NOMO-1 (cell line): Measurements from ENCODE around the gene IL23R.

ENCODE experiments used
- DNase-seq, 2 experiments: peaks; one replicate each; lab custom pipeline; 2025; ENCODE audit not compliant: unreplicated experiment in 2 of 2; lab: John Stamatoyannopoulos, UW

The IL23R gene

GRCh38 chr1:67294836-67295617, 128.8 kb downstream of the IL23R start:
- no peak for DNase-seq

- no peak for DNase-seq
These were observed 132.5 kb downstream of the IL23R start for GRCh38 chr1:67298762-67299161.

DNA sequence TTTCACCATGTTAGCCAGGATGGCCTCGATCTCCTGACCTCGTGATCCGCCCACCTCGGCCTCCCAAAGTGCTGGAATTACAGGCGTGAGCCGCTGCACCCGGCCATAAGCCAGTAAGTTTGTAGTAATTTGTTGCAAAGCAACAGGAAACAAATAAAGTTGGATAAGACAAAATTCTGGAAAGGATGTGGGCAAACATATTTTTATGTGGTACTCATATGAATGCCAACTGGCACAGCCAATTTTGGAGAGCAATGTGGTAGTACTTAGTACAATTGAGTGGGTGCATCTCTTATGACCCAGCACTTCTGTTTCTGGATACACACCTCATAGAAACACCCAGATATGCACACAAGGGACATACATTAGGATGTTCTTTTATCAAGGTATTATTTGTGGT, 133.0 kb downstream of the IL23R start:
- no peak for DNase-seq

DNA sequence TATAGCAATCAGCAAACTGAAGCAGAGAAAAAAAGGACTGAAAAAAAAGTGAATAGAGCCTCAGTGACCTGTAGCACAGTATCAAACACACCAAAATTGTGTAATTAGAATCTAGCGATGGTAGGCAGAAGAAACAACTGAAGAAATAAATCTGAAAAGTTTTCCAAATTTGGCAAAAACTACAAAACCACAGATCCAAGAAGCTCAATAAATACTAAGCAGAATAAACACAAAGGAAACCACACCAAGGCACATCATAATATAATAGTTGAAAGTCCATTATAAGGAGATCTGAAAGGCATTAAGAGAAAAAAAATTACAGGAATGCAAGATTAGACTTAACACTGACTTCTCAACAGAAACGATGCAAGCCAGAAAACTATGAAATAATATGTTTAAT, 134.3 kb downstream of the IL23R start:
- DNase-seq, result no peak

- no peak for DNase-seq
These were observed 137.8 kb downstream of the IL23R start for GRCh38 chr1:67304023-67304422.

GRCh38 chr1:67306547-67306946, 140.3 kb downstream of the IL23R start:
- no peak for DNase-seq

DNA sequence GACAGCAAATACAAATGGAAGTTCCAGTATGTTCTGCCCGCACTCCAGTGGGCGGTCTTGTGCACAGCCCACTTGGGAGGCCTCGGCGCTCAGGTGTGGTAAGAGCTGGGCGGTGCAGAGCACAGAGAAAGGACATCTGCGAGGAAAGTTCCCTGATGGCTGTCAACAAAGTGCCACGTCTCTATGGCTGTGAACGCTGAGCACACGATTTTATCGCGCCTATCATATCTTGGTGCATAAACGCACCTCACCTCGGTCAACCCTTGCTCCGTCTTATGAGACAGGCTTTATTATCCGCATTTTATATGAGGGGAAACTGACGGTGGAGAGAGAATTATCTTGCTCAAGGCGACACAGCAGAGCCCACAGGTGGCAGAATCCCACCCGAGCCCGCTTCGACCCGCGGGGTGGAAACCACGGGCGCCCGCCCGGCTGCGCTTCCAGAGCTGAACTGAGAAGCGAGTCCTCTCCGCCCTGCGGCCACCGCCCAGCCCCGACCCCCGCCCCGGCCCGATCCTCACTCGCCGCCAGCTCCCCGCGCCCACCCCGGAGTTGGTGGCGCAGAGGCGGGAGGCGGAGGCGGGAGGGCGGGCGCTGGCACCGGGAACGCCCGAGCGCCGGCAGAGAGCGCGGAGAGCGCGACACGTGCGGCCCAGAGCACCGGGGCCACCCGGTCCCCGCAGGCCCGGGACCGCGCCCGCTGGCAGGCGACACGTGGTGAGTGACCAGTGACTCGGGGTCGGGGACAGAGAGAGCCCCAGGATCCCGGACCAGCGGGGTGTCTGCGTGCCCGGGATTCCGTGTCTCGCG, 141.2 kb downstream of the IL23R start, which contains the start of gene IL12RB2:
TSS of gene IL12RB2 (plus strand) at position 623 of the 810 bp plus-strand sequence. CDS start 12,496 bp downstream, outside the sequence.
- no peak for DNase-seq

DNA sequence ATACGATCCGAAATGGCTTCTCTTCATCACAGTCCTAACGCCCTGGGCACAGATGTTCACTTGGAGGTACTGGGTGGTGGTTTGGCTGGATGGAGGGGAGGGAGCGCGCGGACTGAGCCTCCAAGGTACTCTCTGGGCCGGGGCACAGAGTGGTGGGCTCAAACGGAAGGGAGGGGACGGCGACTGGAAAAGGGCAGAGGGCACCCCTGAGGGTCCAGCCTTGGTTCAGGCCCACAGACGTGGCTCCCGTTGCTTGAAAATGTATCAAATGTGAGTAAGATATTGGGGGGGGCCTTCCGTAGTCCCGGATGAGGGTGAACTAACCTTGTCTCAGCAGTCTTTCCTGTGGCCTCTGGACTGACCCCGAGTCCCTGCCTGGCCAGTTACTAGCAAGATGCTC, 141.9 kb downstream of the IL23R start:
- no peak for DNase-seq
